Adrenal gland (tissue), 12 donors: ENCODE measurements around the gene FXR2. TPM values are rescaled to one million over a fixed set of nuclear protein-coding genes. Genes with fewer than 3 reads are reported as not detected.
A peak's percentile ranks its signal among the peaks of the same experiment; 100 is the strongest.

Source experiments
- DNase-seq, 7 donors: peaks; one replicate each; pipeline ENCODE4 v3.0.0-alpha.2; 2019 to 2020
- H3K27ac ChIP-seq, 5 donors: fragments of 200-600 bp; sonication (generic) in 4 of 5; 1 replicate in 3 of 5; 2 replicates in 2 of 5; pipeline versions ENCODE4 v1.5.1 to v1.8.0; 2016 to 2020; ENCODE audit warnings: mild to moderate bottlenecking in 1 of 5
- H3K27me3 ChIP-seq: fragments of 200-600 bp; 2 replicates; pipeline ENCODE4 v1.8.0; 2021
- H3K36me3 ChIP-seq, 2 donors: fragments of 200-600 bp; replicated peaks in 1 of 2; 1 replicate in 1 of 2; 2 replicates in 1 of 2; pipeline versions ENCODE4 v1.5.1 to v1.8.0; 2018 to 2022
- H3K4me1 ChIP-seq, 2 donors: fragments of 200-600 bp; replicated peaks in 1 of 2; 1 replicate in 1 of 2; 2 replicates in 1 of 2; pipeline versions ENCODE4 v1.5.1 to v1.8.0; 2018 to 2021
- H3K4me3 ChIP-seq, 4 donors: fragments of 200-600 bp; sonication (generic) in 3 of 4; one replicate each; pipeline ENCODE4 v1.5.1; 2016 to 2018
- H3K9me3 ChIP-seq, 3 donors: fragments of 200-600 bp; sonication (generic) in 1 of 3; replicated peaks in 1 of 3; 1 replicate in 2 of 3; 2 replicates in 1 of 3; pipeline versions ENCODE4 v1.5.1 to v1.8.0; 2016 to 2021
- POLR2A ChIP-seq, 2 donors: fragments of 450-650 bp; IDR thresholded peaks; one replicate each; pipeline ENCODE4 v1.6.1; 2017; ENCODE audit warnings: antibody characterized with exemption in 2 of 2, mild to moderate bottlenecking in 2 of 2, moderate library complexity in 1 of 2
- WGBS, 4 donors: extraction: QIAGEN DNeasy Blood & Tissue Kit in 2 of 4; methylation state at CpG; one replicate each; pipeline versions ENCODE4 v1.1.5 to v1.1.7; 2013 to 2017; 5-methylcytosine and 5-hydroxymethylcytosine counted together
- intact Hi-C, 2 donors: fragments of 100-400 bp; cut with DNase I; formaldehyde crosslinking; loops; one replicate each; pipeline versions ENCODE4 v1.14.1 to v1.15.0; 2022 to 2023
- polyA plus RNA-seq, 3 donors: library from polyadenylated mRNA; stranded (reverse); fragments of 200-250 nt in 2 of 3; fragments of 350-450 nt in 1 of 3; fragmentation: Illumina TruSeq in 1 of 3; extraction: RNeasy Lipid Tissue Mini Kit (QIAGEN cat#74804) in 1 of 3; gene quantifications; one replicate each; pipeline ENCODE4 v1.2.3, GENCODE V29; 2013 to 2014
- total RNA-seq, 9 donors: library from RNA; depleted of rRNA in 4 of 9; stranded (reverse); fragments of >200 nt in 4 of 9; fragments of 120-200 nt in 1 of 9; fragmentation: NEBNext Ultra II Directional in 1 of 9; extraction: Animal tissue kit (Norgen Biotek cat#: 25700) in 1 of 9; gene quantifications; one replicate each; pipeline versions ENCODE4 v1.1.0 to v1.2.4, GENCODE V29; 2013 to 2023
- TF ChIP-seq, protein P1 (sequence below), 6 experiments: fragments of 450-650 bp in 4 of 6; fragments of 200-600 bp in 2 of 6; sonication (generic) in 1 of 6; IDR thresholded peaks; 1 replicate in 5 of 6; 2 replicates in 1 of 6; pipeline versions ENCODE4 v1.5.1 to v1.8.0; 2016 to 2021; ENCODE audit warnings: antibody characterized with exemption in 6 of 6, mild to moderate bottlenecking in 2 of 6, moderate library complexity in 1 of 6
- donor health status: healthy with polysubstance abuse.
- donor health status: Bipolar disorder and iron deficiency.
- donor health status: DM: yes; HTN: yes; CAD: no.
- donor health status: DM: no; HTN: no; CAD: no.
- donor health status: DM: no; HTN: no; CAD: no.
- donor health status: DM: yes; HTN: yes; CAD: no.

FXR2 gene
- total and polyA plus RNA-seq, 12 donors, result 35.6 to 73.1 (median 43.9) TPM

DNA sequence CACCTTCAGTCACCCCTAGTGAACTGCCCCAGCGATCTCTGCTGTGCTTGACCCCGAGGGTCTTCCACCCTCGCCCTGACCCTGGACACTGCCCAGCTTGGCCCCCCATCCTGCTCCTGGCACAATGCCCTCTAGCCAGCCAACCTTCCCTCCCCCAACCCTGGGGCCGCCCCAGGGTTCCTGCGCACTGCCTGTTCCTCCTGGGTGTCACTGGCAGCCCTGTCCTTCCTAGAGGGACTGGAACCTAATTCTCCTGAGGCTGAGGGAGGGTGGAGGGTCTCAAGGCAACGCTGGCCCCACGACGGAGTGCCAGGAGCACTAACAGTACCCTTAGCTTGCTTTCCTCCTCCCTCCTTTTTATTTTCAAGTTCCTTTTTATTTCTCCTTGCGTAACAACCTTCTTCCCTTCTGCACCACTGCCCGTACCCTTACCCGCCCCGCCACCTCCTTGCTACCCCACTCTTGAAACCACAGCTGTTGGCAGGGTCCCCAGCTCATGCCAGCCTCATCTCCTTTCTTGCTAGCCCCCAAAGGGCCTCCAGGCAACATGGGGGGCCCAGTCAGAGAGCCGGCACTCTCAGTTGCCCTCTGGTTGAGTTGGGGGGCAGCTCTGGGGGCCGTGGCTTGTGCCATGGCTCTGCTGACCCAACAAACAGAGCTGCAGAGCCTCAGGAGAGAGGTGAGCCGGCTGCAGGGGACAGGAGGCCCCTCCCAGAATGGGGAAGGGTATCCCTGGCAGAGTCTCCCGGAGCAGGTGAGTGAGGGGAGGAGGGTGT is 56.0 kb downstream of the FXR2 start, which contains the start of gene TNFSF13:
Gene TNFSF13, plus strand, starts transcription at position 207 of the 776 bp plus-strand sequence. Its CDS starts 290 bp downstream, at position 497.
- H3K36me3 ChIP-seq, result no peaks in the 10 kb centered on the region
- 26 to 34% (median 28%) methylated on average over 14 to 16 of the region's 16 CpGs for WGBS, 4 donors
- DNase-seq, result peak; percentile 59 to 74 (median 68)
- H3K27me3 ChIP-seq, result no peaks in the 10 kb centered on the region
- H3K27ac ChIP-seq, result peak within 1 kb of the TSS; percentile 83 to 97 (median 92)
- intact Hi-C loops, result loop anchor here in 1 of 2 donors (10.0 kb wide), 1 partner anchor 204 kb away; the partner anchor contains the start of genes KCTD11 and TMEM95
- TF ChIP-seq, protein P1, sequence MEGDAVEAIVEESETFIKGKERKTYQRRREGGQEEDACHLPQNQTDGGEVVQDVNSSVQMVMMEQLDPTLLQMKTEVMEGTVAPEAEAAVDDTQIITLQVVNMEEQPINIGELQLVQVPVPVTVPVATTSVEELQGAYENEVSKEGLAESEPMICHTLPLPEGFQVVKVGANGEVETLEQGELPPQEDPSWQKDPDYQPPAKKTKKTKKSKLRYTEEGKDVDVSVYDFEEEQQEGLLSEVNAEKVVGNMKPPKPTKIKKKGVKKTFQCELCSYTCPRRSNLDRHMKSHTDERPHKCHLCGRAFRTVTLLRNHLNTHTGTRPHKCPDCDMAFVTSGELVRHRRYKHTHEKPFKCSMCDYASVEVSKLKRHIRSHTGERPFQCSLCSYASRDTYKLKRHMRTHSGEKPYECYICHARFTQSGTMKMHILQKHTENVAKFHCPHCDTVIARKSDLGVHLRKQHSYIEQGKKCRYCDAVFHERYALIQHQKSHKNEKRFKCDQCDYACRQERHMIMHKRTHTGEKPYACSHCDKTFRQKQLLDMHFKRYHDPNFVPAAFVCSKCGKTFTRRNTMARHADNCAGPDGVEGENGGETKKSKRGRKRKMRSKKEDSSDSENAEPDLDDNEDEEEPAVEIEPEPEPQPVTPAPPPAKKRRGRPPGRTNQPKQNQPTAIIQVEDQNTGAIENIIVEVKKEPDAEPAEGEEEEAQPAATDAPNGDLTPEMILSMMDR (IDR thresholded peaks at IDR 0.05), result no peak
- no peak for TF ChIP-seq POLR2A (IDR thresholded peaks at IDR 0.05)
- no peaks in the 10 kb centered on the region for H3K9me3 ChIP-seq
- H3K4me3 ChIP-seq, result peak within 1 kb of the TSS in 3 of 4 donors; percentile 2 to 69 (median 64)
- peaks cover 35 to 54% of the 10 kb centered on the region in 2 donors for H3K4me1 ChIP-seq

GRCh38 chr17:7557775-7558543 is 56.7 kb downstream of the FXR2 start:
- Histone ChIP-seq H3K27ac (peak overlapping the region; percentile 83 to 97 (median 92)), H3K4me3 (peak overlapping the region in 2 of 4 donors; percentile 2 to 69), H3K4me1 (peaks cover 30 to 46% of the 10 kb centered on the region in 2 donors), H3K9me3 (no peaks in the 10 kb centered on the region), H3K27me3 (no peaks in the 10 kb centered on the region), H3K36me3 (no peaks in the 10 kb centered on the region)
- intact Hi-C loops, result loop anchor here in 1 of 2 donors (10.0 kb wide), 1 partner anchor 203 kb away; the partner anchor contains the start of genes KCTD11 and TMEM95
- WGBS, 4 donors, result 4 to 10% (median 7%) methylated on average over 16 to 21 of the region's 21 CpGs
- DNase-seq, result peak; percentile 88 to 95 (median 93)
- TF ChIP-seq, protein P1 (IDR thresholded peaks at IDR 0.05), result no peak
- TF ChIP-seq POLR2A (IDR thresholded peaks at IDR 0.05), result peak; percentile 54 to 82

DNA sequence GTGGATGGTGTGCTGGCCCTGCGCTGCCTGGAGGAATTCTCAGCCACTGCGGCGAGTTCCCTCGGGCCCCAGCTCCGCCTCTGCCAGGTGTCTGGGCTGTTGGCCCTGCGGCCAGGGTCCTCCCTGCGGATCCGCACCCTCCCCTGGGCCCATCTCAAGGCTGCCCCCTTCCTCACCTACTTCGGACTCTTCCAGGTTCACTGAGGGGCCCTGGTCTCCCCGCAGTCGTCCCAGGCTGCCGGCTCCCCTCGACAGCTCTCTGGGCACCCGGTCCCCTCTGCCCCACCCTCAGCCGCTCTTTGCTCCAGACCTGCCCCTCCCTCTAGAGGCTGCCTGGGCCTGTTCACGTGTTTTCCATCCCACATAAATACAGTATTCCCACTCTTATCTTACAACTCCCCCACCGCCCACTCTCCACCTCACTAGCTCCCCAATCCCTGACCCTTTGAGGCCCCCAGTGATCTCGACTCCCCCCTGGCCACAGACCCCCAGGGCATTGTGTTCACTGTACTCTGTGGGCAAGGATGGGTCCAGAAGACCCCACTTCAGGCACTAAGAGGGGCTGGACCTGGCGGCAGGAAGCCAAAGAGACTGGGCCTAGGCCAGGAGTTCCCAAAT is 57.4 kb downstream of the FXR2 start:
- Histone ChIP-seq H3K4me1 (peaks cover 23 to 39% of the 10 kb centered on the region in 2 donors), H3K4me3 (no peak overlapping the region), H3K9me3 (no peaks in the 10 kb centered on the region), H3K27ac (peak overlapping the region; percentile 83 to 97 (median 92)), H3K36me3 (no peaks in the 10 kb centered on the region), H3K27me3 (no peaks in the 10 kb centered on the region)
- WGBS, 4 donors, result 67 to 71% (median 69%) methylated on average over 19 of the region's 19 CpGs
- intact Hi-C loops, result loop anchor here in 1 of 2 donors (10.0 kb wide), 1 partner anchor 202 kb away; the partner anchor contains the start of genes KCTD11 and TMEM95
- no peak for TF ChIP-seq POLR2A (IDR thresholded peaks at IDR 0.05)
- TF ChIP-seq, protein P1 (IDR thresholded peaks at IDR 0.05), result no peak
- DNase-seq, result no peak
